ENCODE results near the gene DCAF8.

DNA sequence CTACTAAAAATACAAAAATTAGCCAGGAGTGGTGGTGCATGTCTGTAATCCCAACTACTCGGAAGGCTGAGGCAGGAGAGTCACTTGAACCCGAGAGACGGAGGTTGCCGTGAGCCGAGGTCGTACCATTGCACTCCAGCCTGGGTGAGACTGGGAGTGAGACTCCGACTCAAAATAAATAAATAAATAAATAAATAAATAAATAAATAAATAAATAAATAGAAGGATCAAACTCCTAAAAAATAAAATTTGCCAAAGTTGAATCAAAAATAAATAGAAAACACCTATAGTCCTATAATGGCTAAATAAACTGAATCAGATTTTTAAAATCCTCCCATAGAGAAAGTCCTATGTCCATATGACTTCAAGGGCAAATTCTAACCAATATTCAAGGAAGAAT is 37.8 kb upstream of the DCAF8 start:
- TF ChIP-seq, protein P1, sequence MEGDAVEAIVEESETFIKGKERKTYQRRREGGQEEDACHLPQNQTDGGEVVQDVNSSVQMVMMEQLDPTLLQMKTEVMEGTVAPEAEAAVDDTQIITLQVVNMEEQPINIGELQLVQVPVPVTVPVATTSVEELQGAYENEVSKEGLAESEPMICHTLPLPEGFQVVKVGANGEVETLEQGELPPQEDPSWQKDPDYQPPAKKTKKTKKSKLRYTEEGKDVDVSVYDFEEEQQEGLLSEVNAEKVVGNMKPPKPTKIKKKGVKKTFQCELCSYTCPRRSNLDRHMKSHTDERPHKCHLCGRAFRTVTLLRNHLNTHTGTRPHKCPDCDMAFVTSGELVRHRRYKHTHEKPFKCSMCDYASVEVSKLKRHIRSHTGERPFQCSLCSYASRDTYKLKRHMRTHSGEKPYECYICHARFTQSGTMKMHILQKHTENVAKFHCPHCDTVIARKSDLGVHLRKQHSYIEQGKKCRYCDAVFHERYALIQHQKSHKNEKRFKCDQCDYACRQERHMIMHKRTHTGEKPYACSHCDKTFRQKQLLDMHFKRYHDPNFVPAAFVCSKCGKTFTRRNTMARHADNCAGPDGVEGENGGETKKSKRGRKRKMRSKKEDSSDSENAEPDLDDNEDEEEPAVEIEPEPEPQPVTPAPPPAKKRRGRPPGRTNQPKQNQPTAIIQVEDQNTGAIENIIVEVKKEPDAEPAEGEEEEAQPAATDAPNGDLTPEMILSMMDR (IDR thresholded peaks at IDR 0.05; ENCODE audit: insufficient read depth, low read depth, low read length), result no peak
- no peak for TF ChIP-seq EZH2 (IDR thresholded peaks at IDR 0.05; ENCODE audit: insufficient read depth, low read length)

Measured in astrocyte (in vitro differentiated cells and primary cell).